ENCODE measurements around the gene VAV2. TPM values are rescaled to one million over a fixed set of nuclear protein-coding genes. Genes with fewer than 3 reads are reported as not detected.
"Not testable (repeated sequence)": the region's sequence is repeated elsewhere in the genome, so short reads cannot be mapped to it uniquely, and the experiment has no call there.

The VAV2 gene
- total RNA-seq, 1 donor from 2014 or later: 41.3 TPM

DNA sequence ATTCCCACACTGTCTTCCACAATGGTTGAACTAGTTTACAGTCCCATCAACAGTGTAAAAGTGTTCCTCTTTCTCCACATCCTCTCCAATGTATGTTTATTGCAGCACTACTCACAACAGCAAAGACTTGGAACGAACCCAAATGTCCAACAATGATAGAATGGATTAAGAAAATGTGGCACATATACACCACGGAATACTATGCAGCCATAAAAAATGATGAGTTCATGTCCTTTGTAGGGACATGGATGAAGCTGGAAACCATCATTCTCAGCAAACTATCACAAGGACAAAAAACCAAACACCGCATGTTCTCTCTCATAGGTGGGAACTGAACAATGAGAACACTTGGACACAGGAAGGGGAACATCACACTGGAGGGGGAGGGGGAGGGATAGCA is 225.9 kb downstream of the VAV2 start:
- DNase-seq: not testable (repeated sequence)

DNA sequence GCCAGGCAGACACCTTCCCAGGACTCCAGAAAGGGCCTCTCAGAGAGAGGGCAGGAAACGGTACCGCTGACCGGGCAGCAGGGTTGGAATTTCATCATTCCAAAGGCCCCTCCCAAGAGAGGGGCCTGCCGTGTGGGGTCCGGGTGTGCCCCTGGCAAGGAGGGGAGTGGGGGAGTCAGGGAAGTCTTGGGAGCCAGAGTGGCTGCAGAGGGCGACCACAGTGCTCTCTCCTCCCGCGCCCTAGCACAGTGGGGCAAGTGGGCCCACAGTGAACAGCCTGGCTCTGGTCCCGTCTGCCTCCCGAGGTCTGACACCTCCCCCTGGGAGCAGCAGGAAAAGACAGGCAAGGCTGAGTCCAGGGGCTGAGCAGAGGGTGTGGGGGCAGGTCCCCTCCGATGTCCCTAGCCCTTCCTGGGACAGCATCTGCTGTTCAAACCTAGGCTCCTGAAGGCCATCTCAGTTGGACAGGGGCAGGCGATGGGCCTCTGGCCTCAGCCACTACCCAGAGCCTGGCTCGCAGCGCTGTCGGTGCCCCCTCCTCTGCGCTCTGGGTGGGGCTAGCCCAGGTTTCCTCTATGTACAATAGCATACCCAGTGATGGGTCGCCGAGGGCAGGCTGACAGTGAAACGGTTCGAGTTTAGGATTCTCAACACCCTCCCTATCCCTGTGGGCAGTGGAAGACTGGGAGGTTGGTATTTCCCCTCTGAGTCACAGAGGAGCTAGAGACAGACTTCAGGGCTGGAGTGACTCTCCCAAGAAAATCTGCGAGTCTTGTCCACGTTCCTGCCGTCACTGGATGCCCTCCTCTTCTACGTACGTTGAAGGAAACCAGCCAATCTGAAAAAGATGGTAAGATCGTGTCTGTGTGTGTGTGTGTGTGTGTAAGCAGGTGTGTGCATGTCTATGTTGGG is 228.6 kb downstream of the VAV2 start:
- no peak for DNase-seq

DNA sequence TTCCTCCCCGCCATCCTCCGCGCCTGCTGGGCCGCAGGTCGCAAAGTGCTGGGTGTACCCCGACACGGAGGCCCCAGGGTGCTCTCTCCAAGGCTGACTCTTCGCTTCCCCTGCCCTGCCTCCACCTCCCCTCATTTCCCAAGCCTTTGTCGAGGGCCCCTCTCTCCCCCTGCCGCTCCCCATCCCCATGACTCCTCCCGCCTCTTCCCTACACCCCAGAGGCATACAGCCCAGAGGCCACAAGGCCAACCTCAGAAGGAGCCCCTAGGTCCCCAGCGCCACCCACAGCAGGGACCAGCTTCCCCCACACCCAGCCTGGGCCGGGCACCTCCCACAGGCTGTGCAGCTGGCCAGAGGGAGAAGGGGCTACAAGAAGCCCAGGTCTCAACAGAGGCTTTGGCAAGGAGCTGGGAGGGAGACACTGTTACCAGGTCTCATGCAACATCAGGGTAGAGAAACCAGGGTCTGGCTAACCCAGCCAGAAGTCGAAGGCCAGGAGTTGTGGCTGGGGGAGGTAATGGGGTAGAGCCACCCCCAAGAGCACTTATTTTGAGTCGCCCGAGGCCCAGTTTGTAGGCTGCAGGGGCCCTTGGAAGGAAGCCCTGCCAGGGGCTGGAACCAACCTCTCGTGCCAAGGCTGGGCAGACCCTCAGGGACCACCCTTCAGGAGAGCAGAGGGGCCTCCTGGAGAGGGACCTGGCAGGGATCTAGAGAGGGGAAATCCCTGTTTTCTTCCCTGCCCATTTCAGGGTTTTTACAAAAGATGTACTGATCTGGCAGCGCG is 229.4 kb downstream of the VAV2 start:
- DNase-seq: no peak

DNA sequence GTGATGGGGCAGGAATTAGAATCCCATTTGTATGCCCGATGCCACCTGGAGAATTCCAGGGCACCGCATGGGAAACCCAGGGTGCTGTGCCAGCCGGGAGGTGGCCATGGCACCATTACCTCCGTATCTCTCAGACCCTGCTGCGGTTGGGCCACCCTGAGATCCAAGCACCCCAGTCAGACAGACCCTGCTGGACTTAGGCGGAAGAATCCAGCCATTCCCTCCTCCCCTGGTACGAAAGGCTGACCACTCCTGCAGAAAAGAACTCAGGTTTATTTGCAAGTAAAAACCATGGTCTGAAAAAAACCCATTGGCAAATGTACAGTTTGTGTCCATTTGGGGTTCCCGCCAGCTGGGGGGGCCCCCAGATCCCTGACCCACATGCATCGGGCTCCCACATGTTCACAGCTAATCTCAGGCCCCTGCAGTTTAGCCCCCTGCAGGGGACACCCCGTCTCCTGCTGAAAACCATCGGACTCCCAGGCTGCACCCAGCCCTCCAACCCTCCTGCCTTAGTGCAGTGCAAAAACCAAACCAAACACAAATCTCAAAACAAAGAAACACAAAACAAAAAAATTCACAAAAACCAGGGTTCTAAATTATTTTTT is 230.4 kb downstream of the VAV2 start:
- no peak for DNase-seq

DNA sequence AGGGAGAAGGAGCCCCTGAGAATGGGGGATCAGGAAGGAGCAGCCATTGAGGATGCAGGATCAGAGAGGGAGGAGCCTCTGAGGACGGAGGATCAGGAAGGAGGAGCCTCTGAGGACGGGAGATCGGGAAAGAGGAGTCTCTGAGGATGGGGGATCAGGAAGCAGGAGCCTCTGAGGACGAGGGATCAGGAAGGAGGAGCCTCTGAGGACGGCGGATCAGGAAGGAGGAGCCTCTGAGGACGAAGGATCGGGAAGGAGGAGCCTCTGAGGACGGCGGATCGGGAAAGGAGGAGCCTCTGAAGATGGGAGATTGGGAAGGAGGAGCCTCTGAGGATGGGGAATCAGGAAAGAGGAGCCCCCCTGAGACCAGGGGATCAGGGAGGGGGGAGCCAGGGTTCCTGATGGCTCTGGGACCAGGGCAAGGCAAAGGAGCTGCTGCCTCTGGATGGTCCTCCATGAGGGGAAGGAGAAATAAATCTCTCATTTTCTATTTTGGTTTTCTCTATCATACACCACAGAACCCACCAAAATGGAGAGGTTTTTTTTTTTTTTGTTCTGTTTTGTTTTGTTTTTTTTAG is 231.3 kb downstream of the VAV2 start:
- DNase-seq: no peak

DNA sequence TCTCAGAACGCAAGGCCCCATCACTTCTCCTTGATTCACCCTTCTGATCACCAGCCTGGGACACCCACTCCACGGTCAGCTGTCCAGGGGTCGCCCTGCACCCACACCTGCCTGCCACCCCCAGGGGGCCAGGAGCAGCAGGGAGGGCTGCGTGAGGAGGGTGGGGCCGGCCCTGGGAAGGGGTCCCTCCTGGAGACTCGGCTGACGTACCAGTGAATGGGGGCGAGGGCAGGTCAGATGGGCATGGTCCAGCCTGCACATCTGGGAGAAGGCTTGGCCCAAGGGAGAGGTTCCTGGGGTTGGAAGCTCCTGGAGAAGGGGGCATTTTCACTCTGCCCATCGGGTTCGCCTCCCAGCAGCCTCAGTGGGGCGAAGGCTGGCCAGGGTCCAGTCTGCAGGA is 232.2 kb downstream of the VAV2 start:
- no peak for DNase-seq

DNA sequence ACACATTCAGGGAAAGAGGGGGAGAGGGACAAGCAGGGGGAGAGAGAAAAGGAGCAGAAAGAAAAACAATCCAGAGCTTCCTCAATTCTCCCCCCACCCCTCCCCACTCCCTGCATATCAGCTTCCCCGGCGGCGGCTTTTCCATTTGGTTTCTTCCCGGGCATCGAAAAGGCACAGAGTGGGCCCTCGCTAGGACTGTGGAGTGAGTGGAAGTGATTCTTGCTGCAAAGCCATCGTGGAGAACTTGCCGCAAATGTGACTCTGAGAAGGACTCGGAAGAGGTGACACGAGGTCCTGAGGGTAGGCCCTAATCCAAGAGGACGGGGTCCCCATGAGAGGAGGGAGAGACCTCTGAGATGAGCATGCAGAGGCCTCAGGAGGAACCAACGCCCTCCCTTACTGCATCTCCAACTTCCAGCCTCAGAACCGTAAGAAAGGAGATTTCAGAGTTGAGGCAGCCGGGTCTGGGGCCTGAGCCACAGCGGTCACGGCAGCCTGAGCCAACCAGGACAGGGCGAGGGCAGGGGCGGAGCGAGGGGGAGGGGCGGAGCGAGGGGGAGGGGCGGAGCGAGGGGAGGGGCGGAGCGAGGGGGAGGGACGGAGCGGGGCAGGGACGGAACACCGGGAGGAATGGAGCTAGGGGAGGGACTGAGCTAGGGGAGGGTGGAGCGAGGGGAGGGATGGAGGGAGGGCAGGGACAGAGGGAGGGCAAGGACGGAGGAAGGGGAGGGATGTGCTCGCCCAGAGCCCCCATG is 232.8 kb downstream of the VAV2 start:
- no peak for DNase-seq

DNA sequence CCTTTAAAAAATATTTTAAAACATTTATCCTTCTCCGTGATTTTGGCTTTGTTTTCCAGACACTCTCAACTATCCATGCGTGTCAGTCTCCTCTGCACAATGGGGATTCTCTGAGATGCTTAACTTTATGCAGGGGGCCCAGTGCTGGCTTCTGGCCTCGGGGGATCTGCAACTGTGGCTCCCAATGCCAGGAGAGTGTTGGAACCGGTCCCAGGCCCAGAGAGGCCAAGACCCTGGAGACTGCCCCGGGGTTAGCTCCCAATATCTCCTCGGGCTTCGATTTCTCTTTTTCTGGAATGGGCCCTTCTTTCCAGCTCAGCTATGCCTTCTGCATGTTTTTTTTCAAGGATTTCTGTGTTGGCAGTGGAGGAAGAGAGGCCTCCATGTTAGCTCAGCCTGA is 233.9 kb downstream of the VAV2 start:
- DNase-seq: no peak

DNA sequence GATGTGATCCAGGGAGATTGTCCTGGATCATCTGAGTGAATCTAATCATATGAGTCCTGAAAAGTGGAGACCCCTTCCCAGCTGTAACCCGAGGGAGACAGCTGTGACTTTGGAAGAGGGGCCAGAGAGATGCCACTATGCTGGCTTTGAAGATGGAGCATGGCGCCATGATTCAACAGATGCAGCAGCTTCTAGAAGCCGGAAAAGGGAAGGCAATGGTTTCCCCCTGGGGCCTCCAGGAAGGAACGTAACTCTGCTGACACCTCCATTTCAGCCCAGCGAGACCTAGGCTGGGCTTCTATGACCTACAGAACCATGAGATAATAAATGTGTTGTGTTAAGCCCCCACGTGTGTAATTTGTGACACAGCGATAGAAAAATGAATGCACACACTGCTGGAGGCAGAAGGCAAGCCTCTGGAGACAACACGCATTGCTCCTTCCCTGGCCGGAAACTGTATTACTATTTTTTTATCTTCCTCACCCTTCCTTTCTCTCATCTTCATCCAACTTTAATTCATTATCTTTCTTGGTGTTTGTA is 237.4 kb downstream of the VAV2 start:
- no peak for DNase-seq

DNA sequence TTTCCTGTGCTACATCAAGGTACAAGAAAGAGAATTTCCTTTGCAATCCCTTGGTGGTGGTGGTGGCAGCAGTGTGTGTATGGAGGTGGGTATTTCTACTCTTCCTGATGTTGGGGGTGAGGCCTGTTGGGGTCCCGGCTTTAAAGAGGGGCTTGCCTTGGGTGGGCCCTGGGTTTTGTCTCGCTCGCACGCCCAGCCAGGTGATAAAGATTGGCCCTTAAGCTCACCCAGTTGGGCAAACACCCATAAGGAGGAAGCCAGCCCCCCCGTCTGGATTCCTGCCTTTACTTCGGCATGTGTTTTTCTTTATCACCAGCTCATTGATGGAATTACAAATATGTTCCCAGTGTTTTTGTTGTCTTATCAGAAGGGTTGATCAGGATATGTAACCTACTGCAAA is 237.9 kb downstream of the VAV2 start:
- no peak for DNase-seq

DNA sequence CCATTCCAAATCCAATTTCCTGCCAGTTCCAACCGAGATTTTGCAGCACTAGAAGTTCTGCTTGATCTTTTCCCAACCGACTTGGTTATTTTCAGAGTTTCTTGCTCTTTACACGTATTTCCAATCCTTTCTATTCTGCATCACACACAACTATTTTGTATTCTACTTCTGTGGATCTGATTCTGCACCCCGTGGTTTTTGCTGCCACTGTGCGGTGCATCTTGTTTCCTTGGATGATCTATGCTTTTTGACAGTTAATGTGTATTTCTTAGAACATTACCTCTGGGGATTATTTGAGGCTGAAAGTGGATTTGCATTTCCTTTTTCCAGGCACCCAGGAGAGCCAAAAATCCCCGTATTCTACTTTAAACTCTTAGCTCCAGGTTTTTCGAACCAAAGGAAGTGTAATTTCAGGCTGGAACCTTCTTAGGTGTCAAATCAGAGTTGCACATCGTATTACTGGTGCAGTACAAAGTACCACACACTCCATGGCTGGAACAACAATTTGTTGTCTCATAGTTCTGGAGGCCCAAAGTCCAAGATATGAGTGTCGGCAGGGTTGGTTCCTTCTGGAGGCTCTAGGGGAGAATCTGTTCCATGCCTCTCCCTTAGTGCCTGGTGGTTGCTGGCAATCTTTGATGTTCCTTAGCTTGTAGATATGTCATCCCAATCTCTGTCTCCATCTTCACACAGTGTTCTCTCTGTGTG is 239.2 kb downstream of the VAV2 start:
- DNase-seq: no peak

DNA sequence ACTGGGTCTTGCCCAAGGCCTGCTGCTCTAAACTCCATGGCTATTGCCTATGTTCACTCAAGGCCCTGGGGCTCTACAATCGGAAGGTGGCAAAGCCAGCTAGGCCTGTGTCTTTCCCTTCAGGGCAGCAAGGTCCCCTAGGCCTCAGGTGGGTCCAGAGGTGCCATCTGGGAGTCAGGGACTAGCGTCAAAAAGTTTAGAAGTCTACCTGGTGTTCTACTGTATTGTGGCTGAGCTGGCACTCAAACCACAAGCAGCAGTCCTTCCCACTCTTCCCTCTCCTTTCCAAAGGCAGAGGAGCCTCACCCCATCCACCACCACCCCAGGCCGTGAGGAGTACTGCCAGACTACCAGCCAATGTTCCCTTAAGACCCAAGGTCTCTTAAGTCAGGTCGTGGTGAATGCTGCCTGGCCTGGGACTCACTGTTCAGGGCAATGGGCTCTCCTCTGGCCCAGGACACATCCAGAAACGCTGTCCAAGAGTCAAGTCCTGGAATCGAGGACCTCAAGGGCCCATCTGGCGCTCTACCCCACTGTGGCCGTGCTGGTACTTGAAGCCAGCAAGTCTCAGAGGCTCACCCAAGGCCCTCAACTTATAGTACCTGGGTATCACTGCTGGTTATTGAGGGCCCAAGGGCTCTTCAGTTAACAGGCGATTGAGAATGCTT is 241.0 kb downstream of the VAV2 start:
- no peak for DNase-seq

DNA sequence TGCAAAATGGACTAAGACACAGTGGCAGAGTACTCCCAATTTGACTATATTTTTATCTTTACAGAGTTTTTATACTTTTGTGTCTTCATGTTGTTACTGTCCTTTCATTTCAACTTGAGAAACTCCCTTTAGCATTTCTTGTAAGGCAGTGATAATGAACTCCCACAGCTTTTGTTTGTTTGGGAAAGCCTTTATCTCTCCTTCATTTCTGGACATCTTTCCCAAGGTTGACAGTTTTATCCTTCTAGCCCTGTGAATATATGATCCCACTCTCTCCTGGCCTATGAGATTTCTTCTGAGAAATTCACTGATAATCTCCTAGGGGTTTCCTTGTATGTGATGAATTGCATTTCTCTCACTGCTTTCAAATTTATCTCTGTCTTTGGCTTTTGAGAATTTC is 244.8 kb downstream of the VAV2 start:
- no peak for DNase-seq

DNA sequence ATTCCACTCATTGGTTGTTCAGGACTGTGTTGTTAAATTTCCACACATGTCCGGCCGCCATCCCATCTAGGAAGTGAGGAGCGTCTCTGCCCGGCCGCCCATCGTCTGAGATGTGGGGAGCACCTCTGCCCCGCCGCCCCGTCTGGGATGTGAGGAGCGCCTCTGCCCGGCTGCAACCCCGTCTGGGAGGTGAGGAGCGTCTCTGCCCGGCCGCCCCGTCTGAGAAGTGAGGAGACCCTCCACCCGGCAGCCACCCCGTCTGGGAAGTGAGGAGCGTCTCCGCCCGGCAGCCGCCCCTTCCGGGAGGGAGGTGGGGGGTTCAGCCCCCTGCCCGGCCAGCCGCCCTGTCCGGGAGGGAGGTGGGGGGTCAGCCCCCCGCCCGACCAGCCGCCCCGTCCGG is 247.6 kb downstream of the VAV2 start:
- not testable (repeated sequence) for DNase-seq

DNA sequence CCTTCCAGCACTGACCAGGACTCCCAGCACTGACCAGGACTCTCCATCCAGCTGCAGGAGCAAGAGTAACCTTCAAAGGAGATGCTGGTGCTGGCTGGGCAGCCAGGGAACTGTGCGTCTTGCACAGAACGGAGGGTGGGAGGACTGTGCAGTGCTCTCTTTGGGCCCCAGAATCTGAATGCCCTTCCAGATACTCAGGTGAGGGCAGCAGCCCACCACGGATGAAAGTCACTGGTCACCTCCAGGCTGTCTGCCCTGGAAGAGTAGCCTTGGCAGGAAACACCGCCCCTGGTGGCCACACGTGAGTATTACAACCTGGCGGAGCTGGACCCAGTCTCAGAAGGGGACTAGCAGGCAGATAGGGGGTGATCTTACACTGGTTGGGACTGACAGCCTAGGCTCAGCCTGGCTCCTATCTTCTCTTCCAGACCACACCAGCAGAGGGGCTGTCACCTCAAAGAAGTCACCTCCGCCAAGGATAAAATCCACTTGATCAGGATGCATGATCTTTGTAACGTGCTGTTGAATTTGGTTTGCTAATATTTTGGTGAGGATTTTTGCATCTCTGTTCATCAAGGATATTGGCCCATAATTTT is 249.2 kb downstream of the VAV2 start:
- peak; percentile 52 for DNase-seq

DNA sequence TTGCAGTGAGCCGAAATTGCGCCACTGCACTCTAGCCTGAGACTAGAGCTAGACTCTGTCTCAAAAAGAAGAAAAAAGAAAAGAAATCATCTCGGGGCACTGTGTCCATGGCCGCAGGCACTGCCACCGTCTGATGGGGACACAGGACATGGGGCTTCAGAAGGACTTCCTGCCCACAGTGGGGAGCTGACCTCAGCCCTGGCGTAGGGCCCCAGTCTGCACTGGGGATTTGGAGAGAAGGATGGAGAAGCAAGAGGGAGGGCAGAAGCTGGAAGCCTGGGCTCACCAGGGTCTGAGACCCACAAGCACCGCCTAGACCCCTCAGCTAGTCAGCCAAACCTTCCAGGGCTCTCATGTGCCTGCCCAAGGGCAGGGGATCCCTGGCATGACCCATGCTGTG is 249.9 kb downstream of the VAV2 start:
- DNase-seq: no peak

DNA sequence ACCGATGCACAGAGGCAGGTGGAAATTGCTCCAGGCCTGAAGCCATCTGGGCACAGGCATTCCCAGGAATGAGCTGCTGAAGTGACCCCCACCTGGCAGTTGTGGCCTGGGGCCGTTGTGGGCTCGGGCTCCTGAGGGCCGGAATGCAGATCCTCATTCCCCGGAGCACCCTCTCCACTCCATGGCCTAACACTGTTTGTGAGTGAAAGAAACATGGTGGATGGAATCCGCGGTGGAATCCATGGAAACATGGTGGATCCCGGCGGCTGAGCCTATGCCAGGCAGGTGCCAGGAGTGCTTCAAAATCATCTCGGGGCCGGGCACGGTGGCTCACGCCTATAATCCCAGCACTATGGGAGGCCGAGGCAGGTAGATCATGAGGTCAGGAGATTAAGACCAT is 250.4 kb downstream of the VAV2 start:
- DNase-seq: no peak

DNA sequence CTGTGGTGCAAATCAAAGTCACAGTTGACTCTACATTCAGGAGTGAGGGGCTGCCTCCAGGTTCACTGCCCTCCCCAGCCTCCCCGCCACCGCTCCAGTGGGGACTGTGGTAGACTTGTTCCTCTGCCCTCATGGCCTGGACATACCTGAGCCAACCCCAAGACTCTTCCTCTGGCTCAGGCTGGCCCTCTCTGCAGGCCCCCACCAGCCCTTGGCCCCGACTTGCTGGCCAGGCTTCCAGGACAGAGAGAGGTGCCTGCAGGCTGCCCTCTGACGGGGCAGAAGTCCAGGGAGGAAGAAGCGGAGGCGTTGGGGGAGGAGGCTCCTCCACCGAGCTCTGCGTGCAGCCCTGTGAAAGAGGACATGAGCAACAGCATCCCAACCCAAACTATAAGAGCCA is 251.2 kb downstream of the VAV2 start:
- DNase-seq: no peak

DNA sequence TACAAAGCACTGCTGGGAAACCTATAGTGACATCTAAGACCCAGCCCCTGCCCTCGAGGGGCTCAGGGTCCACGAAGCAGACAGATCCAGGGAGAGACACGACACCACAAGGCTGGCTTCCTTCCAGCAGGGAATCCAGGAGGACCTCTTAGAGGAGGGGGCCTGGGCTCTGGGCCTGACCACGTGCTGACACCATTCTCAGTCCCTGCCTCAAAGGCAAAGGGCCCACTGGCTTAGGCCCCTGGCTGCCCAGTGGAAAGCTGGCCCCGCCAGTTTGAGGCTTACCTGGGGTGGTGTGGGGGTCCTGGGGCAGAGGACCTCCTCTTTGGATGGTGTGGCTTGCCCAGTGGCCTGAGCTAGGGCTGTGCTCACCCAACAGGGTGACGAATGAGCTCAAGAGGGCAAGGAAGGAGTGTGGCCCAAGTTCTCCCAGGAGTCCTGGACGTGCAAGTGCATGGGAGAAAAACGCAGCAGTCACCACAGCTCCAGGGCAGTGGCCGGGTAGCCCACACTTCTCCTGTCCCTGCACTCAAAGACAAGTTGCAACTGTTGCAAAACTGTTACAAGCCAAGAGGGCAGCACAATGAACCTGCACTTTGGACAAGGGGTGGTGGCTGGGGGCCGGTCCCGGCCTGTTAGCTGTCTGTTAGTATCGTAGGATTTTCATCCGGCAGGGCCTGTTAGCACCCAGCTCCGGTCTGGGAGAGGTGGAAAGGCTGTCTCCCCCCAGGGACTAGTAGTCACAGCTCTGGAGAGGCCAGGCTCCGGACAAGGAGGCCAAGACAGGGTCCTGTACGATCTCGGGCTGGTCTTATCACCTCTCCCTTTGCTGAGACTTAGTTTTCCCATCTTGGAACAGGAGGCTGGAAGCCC is 252.5 kb downstream of the VAV2 start:
- no peak for DNase-seq
